ENCODE measurements around the gene MVD.

The MVD gene

DNA sequence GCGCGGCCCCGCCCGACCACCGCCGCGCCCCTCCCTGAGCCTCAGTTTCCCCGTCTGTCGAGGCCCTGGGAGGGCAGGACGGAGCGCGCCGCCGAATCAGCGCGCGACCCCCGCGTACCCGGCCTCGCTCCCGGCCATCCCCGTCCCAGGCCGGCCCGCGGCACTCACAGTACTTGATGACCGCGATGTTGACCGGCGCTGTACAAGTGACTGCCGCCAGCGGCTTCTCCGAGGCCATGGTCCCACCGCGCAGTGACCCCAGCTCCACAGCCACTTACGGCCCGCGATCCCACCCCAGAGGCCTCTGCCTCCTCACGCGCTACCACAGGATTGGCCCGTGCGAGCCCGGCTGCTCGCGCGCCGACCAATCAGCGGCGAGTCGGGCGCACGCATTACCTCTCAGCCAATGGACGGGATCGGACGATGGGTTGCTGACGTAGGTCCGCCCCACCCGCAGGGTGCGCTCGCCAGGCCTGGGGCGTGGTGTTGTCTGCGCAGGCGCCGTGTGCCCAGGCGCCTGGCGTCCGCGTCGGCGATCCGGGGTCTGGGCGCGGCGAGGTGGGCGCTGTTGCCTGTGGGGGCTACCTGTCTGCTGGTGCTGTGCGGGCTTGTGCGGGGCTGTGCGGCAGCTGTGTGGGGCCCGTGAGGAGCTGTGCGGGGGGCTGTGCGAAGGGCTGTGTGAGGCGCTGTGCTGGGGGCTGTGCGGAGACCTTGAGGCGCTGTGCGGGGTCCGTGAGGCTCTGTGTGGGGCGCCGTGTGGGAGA is at the start of gene MVD:
Gene MVD (minus strand): TSS at position 249 of the 764 bp plus-strand sequence. CDS start 11 bp downstream, at position 238.
- DNase-seq, result peak; percentile 99

- DNase-seq, result no peak
Measured at GRCh38 chr16:88712362-88712979, 49.6 kb upstream of the MVD start.

DNA sequence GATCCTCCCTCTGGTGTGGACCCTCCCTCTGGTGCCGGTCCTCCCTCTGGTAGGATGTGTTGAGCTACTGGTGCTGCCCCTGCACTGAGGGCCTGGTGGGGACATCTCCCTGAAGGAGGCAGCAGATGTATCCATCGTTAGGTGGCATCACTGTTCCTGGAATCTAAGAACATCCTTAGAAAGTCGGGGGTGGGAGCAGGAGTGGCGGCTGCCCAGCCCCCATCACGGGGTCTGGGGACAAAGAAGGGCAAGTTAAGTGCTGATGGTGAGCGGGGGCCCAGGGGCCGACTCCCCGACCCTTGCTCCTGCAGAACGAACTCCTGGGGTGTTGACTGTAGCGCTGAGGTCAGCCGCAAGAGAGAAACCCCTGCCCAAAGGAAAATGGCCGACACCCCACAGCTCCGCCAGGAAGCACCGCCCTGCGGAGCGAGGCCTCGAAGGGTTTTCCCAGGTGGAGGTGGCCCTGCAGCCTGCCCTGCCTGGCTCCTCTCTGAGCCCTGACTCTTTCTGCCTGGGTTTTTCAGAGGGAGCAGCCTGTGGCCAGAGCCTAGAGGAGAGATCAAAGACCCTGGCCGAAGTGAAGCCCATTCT is 49.0 kb upstream of the MVD start:
- no peak for DNase-seq

DNA sequence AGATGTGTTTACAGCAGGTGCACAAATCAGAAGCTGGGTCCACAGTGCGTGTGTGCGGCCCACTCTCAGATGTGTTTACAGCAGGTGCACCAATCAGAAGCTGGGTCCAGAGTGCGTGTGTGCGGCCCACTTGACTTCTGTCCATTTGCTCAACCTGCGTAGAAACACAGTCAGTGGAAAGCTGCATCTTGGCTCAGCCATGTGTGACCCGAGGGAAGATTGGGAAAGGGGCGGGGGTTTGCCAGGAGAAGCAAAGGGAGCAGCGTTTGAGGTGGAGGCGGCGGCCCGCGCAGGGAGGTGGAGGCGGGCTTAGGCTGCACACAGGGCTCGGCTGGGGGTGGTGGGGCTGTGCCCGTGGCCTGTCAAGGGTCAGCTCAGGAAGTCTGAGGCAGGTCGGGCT is 47.7 kb upstream of the MVD start:
- no peak for DNase-seq

DNA sequence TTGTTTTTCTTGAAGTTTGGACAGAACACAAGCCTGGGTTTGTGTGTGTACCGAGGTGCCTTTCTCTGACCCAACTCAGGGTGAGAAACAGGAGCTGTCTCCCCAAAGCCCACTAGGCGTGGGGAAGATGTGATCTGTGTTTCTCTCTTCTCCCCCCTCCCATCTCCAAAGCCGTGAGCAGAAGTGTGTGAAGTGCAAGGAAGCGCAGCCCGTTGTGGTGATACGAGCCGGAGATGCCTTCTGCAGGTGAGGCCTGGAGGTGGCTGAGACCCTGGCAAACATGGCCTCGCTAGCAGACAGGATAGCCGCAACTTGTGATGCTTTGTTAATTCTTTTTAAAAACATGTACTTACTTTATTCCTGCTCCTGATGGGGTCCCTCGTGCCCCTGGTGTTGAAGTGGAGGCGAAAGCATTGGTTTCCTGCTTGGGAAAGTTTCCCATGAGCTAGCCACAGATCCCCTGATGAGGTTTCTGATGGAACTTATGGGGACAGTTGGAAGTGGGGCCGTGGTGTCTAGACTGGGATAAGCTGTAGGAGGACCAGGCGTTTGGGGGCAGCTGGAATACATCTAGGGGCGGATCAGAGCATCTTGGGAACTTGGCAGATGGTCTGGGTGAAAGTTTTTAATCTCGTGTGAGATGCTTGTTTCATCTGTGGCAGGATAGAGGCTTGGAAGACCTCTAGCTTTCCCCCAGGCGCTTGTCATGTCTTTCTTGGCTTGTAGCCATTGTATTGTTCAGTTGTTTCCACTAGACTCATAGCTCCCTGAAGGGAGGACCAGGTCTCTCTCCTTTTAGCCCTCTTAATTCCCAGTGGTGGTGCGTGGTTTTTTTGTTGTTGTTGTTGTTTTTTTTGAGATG is 44.3 kb upstream of the MVD start:
- DNase-seq, result no peak

DNA sequence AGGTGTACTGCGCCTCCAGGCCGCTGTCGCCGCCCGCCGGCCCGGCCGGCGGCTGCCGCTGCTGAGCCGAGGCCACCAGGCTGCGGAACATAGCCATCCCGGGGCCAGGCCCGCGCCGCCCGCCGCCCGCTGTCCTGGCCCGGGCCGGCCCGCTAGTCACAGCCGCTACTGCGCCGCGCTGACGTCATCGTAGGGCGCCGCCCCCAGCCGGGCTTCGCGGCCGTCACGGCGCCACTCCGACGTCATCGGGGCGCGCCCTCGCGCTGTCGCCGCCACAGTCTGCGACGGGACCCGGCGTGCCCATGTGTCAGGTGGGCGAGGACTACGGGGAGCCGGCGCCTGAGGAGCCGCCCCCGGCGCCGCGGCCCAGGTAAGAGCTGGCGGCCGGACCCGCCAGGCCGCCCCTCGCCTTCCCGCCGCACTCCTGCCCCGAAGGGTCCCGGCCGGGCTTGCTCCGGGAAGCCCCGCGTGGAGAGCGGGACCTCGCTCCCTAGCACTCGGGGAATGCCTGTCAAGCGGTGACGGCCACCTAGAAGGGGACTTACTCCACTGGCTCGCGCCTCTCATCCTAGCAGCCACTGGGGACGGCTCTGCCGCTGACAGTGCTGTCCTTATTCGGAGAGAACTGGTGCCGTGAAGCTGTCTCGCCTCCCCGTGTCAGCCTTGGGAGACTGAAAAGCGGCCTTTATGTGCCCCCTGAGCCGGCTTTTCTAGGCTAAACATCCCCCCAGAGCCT is 43.5 kb upstream of the MVD start, which contains the start of the genes CTU2 and RNF166:
Gene CTU2 (plus strand): TSS at position 275 of the 736 bp plus-strand sequence. CDS start 28 bp downstream, at position 303.
Gene RNF166 (minus strand): TSS at position 180 of the 736 bp plus-strand sequence. CDS start 83 bp downstream, at position 97.
- peak; percentile 88 for DNase-seq

DNA sequence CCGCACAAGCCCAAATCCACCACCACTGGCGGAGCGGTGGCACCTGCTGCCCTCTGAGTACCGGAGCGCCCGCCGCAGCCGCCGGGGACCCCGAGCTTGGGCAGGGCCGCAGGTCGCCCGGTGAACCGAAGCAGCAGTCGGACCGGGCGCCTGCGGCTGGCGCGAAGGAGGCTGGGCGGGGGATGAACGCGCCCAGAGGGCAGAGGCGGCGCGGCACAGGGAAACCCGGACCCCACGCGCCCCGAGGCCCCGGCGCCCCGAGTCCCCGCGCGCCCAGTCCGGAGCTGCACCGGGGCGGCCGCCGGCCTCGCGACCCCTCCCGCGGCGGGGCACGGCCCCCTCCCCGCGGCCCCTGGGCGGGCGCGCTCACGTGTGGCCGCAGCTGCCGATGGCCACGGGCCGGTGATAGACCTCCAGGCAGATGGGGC is 42.9 kb upstream of the MVD start:
- no peak for DNase-seq

- peak; percentile 63 for DNase-seq
Measured at GRCh38 chr16:88705076-88705684, 42.3 kb upstream of the MVD start.

GRCh38 chr16:88703486-88704309 is 40.8 kb upstream of the MVD start:
- peak; percentile 35 for DNase-seq

DNA sequence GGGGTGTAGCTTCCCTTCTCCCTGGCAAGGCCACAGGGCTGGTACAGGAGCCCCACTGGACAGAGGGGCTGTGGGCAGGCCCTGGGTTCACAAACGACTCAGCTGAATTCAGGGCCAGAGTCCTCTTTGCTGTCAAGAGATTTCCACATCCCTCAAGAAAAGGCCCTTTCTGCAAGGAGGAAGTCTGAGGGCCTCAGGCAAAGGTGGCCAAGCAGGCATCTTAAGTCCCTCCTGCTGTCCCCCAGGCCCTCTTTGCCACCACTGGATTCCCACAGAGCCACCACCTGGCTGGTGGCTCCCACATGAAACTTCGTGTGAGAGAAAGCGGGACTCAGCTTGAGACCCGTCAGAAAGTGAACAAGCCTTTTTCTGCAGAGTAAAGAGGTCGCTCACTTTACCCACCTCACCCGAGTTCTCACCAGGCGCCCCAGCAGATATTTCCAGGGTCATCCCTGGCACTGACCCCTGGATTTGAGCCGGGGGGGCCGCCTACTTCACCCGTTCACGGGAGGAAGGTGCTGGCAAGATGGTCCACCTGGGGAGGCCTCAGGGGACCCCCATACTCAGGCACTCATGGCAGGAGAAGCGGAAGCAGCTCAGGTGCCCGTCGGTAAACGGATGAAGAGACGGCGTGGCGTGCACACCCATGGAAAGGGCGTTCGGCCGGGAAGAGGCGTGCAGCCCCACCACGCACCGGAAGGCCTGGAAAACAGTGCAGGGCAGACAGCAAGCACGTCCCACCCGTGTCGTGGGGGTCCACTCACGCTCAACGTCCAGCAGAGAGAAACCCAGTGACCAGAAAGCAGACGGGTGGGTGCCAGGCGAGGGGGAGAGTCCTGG is 39.7 kb upstream of the MVD start:
- DNase-seq, result no peak

- no peak for DNase-seq
Measured at GRCh38 chr16:88701581-88702370, 38.9 kb upstream of the MVD start.

DNA sequence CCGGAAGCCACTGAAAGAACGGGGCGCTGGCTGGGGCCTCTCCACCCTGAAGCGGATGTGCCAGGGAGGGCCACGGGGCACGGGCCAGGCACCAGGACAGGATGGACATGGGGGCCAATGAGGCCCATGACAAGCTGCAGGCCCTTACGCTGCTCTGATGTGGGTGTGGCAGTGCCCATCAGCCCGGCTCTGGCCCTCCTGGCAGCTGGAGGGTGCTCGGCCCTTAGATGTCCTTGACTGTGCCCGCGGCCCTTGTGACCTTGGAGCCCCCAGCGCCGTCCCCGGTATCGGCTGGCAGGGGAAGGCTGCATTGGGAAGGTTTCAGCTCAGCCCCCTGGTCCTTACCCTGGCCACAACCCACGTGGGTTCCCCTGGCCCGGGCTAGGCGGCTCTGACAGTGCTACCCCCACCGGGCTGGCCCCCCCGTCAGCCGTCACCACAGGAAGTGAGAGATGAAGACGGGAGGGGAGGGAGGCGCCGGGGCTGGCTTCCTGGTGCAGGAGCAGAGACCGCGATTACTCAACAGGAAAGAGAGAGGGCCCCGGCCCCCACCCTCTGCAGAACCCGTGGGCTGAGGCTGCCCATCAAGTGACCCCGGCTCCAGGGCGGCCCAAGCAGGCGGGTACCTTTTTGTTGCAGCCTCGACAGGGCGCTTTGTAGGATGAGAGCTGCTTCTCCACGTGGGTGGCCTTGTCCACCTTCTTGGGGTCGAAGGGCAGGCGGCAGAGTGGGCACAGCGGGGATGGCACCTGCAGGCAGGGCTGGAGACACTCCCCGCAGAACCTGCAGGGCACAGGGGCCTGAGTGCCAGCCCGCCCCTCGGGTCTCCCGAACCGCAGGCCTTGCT is 38.0 kb upstream of the MVD start:
- peak; percentile 39 for DNase-seq

DNA sequence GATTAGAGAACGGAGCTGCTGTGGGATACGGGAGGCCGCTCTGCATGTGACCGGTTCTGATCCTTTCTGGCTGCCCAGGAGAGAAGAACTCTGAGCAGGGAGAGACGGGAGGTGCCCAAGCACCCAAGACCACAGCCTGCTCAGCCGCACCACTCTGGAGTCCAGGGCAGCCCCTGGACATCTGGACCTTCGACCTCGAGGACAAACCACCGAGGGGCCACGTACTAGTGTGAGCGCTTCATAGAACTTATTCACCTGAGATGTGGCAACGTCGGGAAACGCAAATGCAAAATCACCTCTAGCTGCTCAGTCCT is 37.4 kb upstream of the MVD start:
- no peak for DNase-seq

GRCh38 chr16:88699180-88699579 is 36.3 kb upstream of the MVD start:
- no peak for DNase-seq

- DNase-seq, result no peak
Measured at GRCh38 chr16:88698646-88699045, 35.8 kb upstream of the MVD start.

DNA sequence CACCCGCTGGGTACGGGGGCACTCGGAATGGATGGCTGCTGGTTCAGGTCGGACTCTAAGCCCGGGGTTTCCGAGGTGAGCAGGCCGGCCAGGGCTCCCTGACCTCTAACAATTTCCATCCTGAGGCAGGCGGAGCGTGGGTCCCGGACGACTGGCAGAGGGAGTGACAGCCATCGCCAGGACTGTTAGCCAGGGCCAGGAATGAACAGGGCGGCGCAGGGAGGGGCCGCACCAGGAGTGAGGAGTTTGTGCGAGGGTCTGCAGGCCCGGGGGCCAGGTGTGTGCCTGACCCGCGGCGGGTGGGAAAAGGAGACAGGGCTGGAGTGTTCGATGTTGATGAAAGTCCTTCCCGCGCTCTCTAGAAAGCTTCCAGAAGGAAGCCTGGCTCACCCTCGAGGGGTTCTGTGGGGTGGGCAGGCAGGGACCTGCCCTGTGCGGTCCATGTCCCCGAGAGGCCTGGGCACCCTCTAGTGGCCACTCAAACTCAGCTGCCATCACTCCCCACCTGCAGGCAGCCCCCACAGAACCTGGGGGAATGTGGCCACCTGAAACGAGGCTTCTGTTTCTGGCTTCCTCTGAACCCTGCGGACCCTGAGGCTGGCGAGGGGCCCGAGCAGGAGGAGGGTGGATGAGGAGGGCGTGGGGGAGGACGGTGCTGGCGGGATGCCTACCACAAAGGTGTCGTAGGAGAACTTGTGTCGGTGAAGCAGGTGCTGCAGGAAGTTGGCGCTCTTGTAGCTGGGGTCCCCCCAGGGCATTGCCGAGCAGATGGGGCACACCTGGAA is 35.1 kb upstream of the MVD start:
- no peak for DNase-seq

- DNase-seq, result no peak
Measured at GRCh38 chr16:88697116-88697830, 34.4 kb upstream of the MVD start.
